Activated CD4-positive, CD25-positive, alpha-beta regulatory T cell treated with anti-CD3 and anti-CD28 coated beads, Interleukin-2, amount 50 U/mL, for 24 hours (primary cell): ENCODE measurements around the gene TMEM126A.
"Not testable (repeated sequence)": the region's sequence is repeated elsewhere in the genome, so short reads cannot be mapped to it uniquely, and the experiment has no call there.

Experiments used
- ATAC-seq, 2 donors: fragments of 150-1000 bp; cut with Tn5 transposase; one replicate each; pipeline ENCODE4 v1.10.0; 2021; ENCODE audit warnings: mild to moderate bottlenecking in 1 of 2, moderate library complexity in 1 of 2

TMEM126A gene

GRCh38 chr11:85661972-85662664 lies 14.4 kb downstream of the TMEM126A start:
- ATAC-seq: no peak

- ATAC-seq: no peak
Observed at GRCh38 chr11:85663080-85663752, 15.4 kb downstream of the TMEM126A start.

GRCh38 chr11:85663753-85664614 lies 16.2 kb downstream of the TMEM126A start:
- peak; percentile 78 to 81 for ATAC-seq

- peak; percentile 83 to 85 for ATAC-seq
Observed at GRCh38 chr11:85664615-85665481, 17.1 kb downstream of the TMEM126A start, which contains the start of gene CREBZF. Gene CREBZF (minus strand): TSS chr11:85665129. CDS start chr11:85664875, 254 bp downstream.

GRCh38 chr11:85665733-85666132 lies 18.0 kb downstream of the TMEM126A start:
- ATAC-seq: no peak

GRCh38 chr11:85666687-85667086 lies 18.9 kb downstream of the TMEM126A start:
- no peak for ATAC-seq

GRCh38 chr11:85668157-85668556 lies 20.4 kb downstream of the TMEM126A start:
- no peak for ATAC-seq

- not testable (repeated sequence) for ATAC-seq
Observed at GRCh38 chr11:85670949-85671663, 23.3 kb downstream of the TMEM126A start.

- no peak for ATAC-seq
Observed at GRCh38 chr11:85672105-85672902, 24.5 kb downstream of the TMEM126A start.

- peak; percentile 55 to 60 for ATAC-seq
Observed at GRCh38 chr11:85673393-85673792, 25.6 kb downstream of the TMEM126A start.

GRCh38 chr11:85679576-85679975 lies 31.8 kb downstream of the TMEM126A start:
- no peak for ATAC-seq

GRCh38 chr11:85680897-85681296 lies 33.1 kb downstream of the TMEM126A start:
- ATAC-seq: peak in 1 of 2 donors; percentile 20

- peak; percentile 73 to 77 for ATAC-seq
Observed at GRCh38 chr11:85682330-85683305, 34.9 kb downstream of the TMEM126A start.

- no peak for ATAC-seq
Observed at GRCh38 chr11:85685125-85685819, 37.5 kb downstream of the TMEM126A start.

- no peak for ATAC-seq
Observed at GRCh38 chr11:85685820-85686459, 38.2 kb downstream of the TMEM126A start, which contains the start of gene CCDC89. Gene CCDC89 (minus strand): TSS chr11:85686195. CDS start chr11:85686130, 65 bp downstream.

- ATAC-seq: no peak
Observed at GRCh38 chr11:85694385-85694980, 46.7 kb downstream of the TMEM126A start.

GRCh38 chr11:85695546-85695945 lies 47.8 kb downstream of the TMEM126A start:
- no peak for ATAC-seq

- ATAC-seq: peak; percentile 39 to 46
Observed at GRCh38 chr11:85697747-85698146, 50.0 kb downstream of the TMEM126A start.
